ENCODE data around the gene FOSL2.

The FOSL2 gene

GRCh38 chr2:28345619-28346018, 47.0 kb upstream of the FOSL2 start:
- Histone ChIP-seq H3K4me1 (peaks cover 0 to 49% (median 34%) of the 10 kb centered on the region in 4 donors), H3K27ac (no peak overlapping the region)
- intact Hi-C loops (cut with DNase I; ENCODE audit: low total_unique reads), result no loop called here

GRCh38 chr2:28346587-28346986, 46.1 kb upstream of the FOSL2 start:
- H3K4me1 ChIP-seq, result peaks cover 0 to 39% (median 25%) of the 10 kb centered on the region in 4 donors
- no peak overlapping the region for H3K27ac ChIP-seq
- TF ChIP-seq CTCF (IDR thresholded peaks at IDR 0.05), result no peak
- no peaks in the 10 kb centered on the region for H3K27me3 ChIP-seq
- peak in 1 of 2 donors; percentile 67 for DNase-seq
- H3K9me3 ChIP-seq, result no peaks in the 10 kb centered on the region
- no peak overlapping the region for H3K4me3 ChIP-seq
- intact Hi-C loops (cut with DNase I; ENCODE audit: low total_unique reads), result no loop called here
- no peaks in the 10 kb centered on the region for H3K36me3 ChIP-seq

More at GRCh38 chr2:28345619-28346018, 47.0 kb upstream of the FOSL2 start:
- H3K4me3 ChIP-seq, result no peak overlapping the region
- no peak for DNase-seq
- TF ChIP-seq CTCF (IDR thresholded peaks at IDR 0.05), result no peak
- no peaks in the 10 kb centered on the region for H3K36me3 ChIP-seq
- H3K27me3 ChIP-seq, result no peaks in the 10 kb centered on the region
- H3K9me3 ChIP-seq, result no peaks in the 10 kb centered on the region

GRCh38 chr2:28347193-28347592, 45.5 kb upstream of the FOSL2 start:
- H3K4me3 ChIP-seq, result no peak overlapping the region
- no peaks in the 10 kb centered on the region for H3K36me3 ChIP-seq
- DNase-seq, result no peak
- TF ChIP-seq CTCF (IDR thresholded peaks at IDR 0.05), result no peak
- H3K27me3 ChIP-seq, result no peaks in the 10 kb centered on the region
- no peak overlapping the region for H3K27ac ChIP-seq
- H3K9me3 ChIP-seq, result no peaks in the 10 kb centered on the region
- peaks cover 0 to 33% (median 19%) of the 10 kb centered on the region in 4 donors for H3K4me1 ChIP-seq
- intact Hi-C loops (cut with DNase I; ENCODE audit: low total_unique reads), result no loop called here

- no peak overlapping the region for H3K4me3 ChIP-seq
- no peaks in the 10 kb centered on the region for H3K36me3 ChIP-seq
- DNase-seq, result peak in 1 of 2 donors; percentile 58
- intact Hi-C loops (cut with DNase I; ENCODE audit: low total_unique reads), result no loop called here
- peaks cover 0 to 32% (median 19%) of the 10 kb centered on the region in 4 donors for H3K4me1 ChIP-seq
- H3K27ac ChIP-seq, result peak overlapping the region; percentile 0 to 16
- H3K9me3 ChIP-seq, result no peaks in the 10 kb centered on the region
- no peaks in the 10 kb centered on the region for H3K27me3 ChIP-seq
- TF ChIP-seq CTCF (IDR thresholded peaks at IDR 0.05), result no peak
Observed at GRCh38 chr2:28347596-28347995, 45.1 kb upstream of the FOSL2 start.

- DNase-seq, result peak in 1 of 2 donors; percentile 66
- Histone ChIP-seq H3K4me3 (no peak overlapping the region), H3K4me1 (peaks cover 0 to 26% (median 15%) of the 10 kb centered on the region in 4 donors), H3K27ac (peak overlapping the region; percentile 0 to 16), H3K9me3 (no peaks in the 10 kb centered on the region), H3K36me3 (no peaks in the 10 kb centered on the region), H3K27me3 (no peaks in the 10 kb centered on the region)
- TF ChIP-seq CTCF (IDR thresholded peaks at IDR 0.05), result no peak
- intact Hi-C loops (cut with DNase I; ENCODE audit: low total_unique reads), result no loop called here
Observed at GRCh38 chr2:28348149-28348567, 44.5 kb upstream of the FOSL2 start.

- Histone ChIP-seq H3K27ac (no peak overlapping the region), H3K4me1 (peaks cover 0 to 19% (median 7%) of the 10 kb centered on the region in 4 donors), H3K36me3 (no peaks in the 10 kb centered on the region), H3K9me3 (no peaks in the 10 kb centered on the region), H3K4me3 (no peak overlapping the region), H3K27me3 (no peaks in the 10 kb centered on the region)
- intact Hi-C loops (cut with DNase I; ENCODE audit: low total_unique reads), result no loop called here
- no peak for DNase-seq
- TF ChIP-seq CTCF (IDR thresholded peaks at IDR 0.05), result no peak
Observed at GRCh38 chr2:28348921-28349320, 43.7 kb upstream of the FOSL2 start.

Measured in tibial artery (tissue), 4 donors.